SK-N-SH treated with all-trans-retinoic acid at 6 μM for 48 hours (cell line): ENCODE results near the gene GRIA3.

ENCODE experiments used
- ARNTL ChIP-seq: fragments of 450-650 bp; formaldehyde crosslinking; IDR thresholded peaks from 2 replicates; pipeline ENCODE4 v1.5.0; 2020; ENCODE audit warnings: low read depth, mild to moderate bottlenecking, moderate library complexity, borderline replicate concordance
- BACH2 ChIP-seq: fragments of 250-450 bp; sonication (Bioruptor Pico); IDR thresholded peaks from 2 replicates; pipeline ENCODE4 v1.9.0; 2021; ENCODE audit warnings: mild to moderate bottlenecking, borderline replicate concordance
- ISL1 ChIP-seq: fragments of 250-450 bp; sonication (Bioruptor Pico); IDR thresholded peaks from 2 replicates; pipeline ENCODE4 v2.1.2; 2022; ENCODE audit warnings: mild to moderate bottlenecking, moderate library complexity
- OSR1 ChIP-seq: fragments of 250-450 bp; sonication (Bioruptor Pico); IDR thresholded peaks from 2 replicates; pipeline ENCODE4 v1.8.0; 2022; ENCODE audit warnings: moderate library complexity, mild to moderate bottlenecking, inconsistent platforms
- RARB ChIP-seq: fragments of 250-450 bp; sonication (Bioruptor Pico); IDR thresholded peaks from 2 replicates; pipeline ENCODE4 v1.8.0; 2021; ENCODE audit warnings: mild to moderate bottlenecking, moderate library complexity
- TOX ChIP-seq: fragments of 250-450 bp; sonication (Bioruptor Pico); IDR thresholded peaks from 2 replicates; pipeline ENCODE4 v1.8.0; 2021; ENCODE audit warnings: mild to moderate bottlenecking, moderate library complexity, borderline replicate concordance
- ZFP3 ChIP-seq: fragments of 250-450 bp; sonication (Bioruptor Pico); IDR thresholded peaks from 2 replicates; pipeline ENCODE4 v1.5.0; 2020; ENCODE audit warnings: mild to moderate bottlenecking, moderate library complexity
- ZFP30 ChIP-seq: fragments of 450-650 bp; formaldehyde crosslinking; IDR thresholded peaks from 2 replicates; pipeline ENCODE4 v1.5.0; 2022; ENCODE audit warnings: mild to moderate bottlenecking, moderate library complexity
- ZNF70 ChIP-seq: fragments of 450-650 bp; formaldehyde crosslinking; IDR thresholded peaks from 2 replicates; pipeline ENCODE4 v1.5.0; 2020; ENCODE audit warnings: mild to moderate bottlenecking, moderate library complexity
- TF ChIP-seq, protein P1 (sequence below): fragments of 250-450 bp; sonication (Bioruptor Pico); IDR thresholded peaks from 2 replicates; pipeline ENCODE4 v1.8.0; 2020; ENCODE audit warnings: mild to moderate bottlenecking, moderate library complexity, borderline replicate concordance
- TF ChIP-seq, protein P2 (sequence below): fragments of 250-450 bp; sonication (Bioruptor Pico); IDR thresholded peaks from 2 replicates; pipeline ENCODE4 v1.5.1; 2020; ENCODE audit warnings: low read depth, mild to moderate bottlenecking, moderate library complexity
- TF ChIP-seq, protein P3 (sequence below): fragments of 250-450 bp; sonication (Bioruptor Pico); IDR thresholded peaks from 2 replicates; pipeline ENCODE4 v1.8.0; 2021; ENCODE audit warnings: low read depth, mild to moderate bottlenecking, moderate library complexity, borderline replicate concordance

DNA sequence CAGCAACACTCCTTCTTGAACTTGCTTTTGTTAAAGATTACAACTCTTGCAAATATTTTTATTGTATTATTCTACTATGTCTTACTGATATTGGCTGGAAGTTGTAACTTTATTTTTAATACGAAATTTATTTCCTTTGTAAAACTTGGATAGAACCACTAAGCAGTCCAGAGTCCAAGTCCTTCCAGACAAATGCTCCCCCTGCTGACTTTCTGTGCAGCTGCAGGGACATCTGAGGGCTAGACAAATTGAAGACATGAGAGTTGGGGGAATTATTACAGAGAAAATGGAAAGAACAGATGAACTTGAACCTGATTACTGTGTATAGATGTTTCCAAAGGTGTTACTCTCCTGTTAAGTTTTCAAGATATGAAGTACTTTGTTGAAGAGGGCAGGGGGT lies 238.8 kb downstream of the GRIA3 start:
- no peak for TF ChIP-seq ISL1 (CRISPR knock-in tag)
- TF ChIP-seq, protein P1, sequence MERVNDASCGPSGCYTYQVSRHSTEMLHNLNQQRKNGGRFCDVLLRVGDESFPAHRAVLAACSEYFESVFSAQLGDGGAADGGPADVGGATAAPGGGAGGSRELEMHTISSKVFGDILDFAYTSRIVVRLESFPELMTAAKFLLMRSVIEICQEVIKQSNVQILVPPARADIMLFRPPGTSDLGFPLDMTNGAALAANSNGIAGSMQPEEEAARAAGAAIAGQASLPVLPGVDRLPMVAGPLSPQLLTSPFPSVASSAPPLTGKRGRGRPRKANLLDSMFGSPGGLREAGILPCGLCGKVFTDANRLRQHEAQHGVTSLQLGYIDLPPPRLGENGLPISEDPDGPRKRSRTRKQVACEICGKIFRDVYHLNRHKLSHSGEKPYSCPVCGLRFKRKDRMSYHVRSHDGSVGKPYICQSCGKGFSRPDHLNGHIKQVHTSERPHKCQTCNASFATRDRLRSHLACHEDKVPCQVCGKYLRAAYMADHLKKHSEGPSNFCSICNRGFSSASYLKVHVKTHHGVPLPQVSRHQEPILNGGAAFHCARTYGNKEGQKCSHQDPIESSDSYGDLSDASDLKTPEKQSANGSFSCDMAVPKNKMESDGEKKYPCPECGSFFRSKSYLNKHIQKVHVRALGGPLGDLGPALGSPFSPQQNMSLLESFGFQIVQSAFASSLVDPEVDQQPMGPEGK (CRISPR knock-in tag): no peak
- no peak for TF ChIP-seq ARNTL (CRISPR knock-in tag)
- TF ChIP-seq, protein P2, sequence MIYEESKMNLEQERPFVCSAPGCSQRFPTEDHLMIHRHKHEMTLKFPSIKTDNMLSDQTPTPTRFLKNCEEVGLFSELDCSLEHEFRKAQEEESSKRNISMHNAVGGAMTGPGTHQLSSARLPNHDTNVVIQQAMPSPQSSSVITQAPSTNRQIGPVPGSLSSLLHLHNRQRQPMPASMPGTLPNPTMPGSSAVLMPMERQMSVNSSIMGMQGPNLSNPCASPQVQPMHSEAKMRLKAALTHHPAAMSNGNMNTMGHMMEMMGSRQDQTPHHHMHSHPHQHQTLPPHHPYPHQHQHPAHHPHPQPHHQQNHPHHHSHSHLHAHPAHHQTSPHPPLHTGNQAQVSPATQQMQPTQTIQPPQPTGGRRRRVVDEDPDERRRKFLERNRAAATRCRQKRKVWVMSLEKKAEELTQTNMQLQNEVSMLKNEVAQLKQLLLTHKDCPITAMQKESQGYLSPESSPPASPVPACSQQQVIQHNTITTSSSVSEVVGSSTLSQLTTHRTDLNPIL (CRISPR knock-in tag): no peak
- TF ChIP-seq, protein P3, sequence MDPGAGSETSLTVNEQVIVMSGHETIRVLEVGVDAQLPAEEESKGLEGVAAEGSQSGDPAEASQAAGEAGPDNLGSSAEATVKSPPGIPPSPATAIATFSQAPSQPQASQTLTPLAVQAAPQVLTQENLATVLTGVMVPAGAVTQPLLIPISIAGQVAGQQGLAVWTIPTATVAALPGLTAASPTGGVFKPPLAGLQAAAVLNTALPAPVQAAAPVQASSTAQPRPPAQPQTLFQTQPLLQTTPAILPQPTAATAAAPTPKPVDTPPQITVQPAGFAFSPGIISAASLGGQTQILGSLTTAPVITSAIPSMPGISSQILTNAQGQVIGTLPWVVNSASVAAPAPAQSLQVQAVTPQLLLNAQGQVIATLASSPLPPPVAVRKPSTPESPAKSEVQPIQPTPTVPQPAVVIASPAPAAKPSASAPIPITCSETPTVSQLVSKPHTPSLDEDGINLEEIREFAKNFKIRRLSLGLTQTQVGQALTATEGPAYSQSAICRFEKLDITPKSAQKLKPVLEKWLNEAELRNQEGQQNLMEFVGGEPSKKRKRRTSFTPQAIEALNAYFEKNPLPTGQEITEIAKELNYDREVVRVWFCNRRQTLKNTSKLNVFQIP (CRISPR knock-in tag): no peak
- TF ChIP-seq ZNF70 (CRISPR knock-in tag): no peak
- no peak for TF ChIP-seq TOX (CRISPR knock-in tag)
- no peak for TF ChIP-seq ZFP30 (CRISPR knock-in tag)
- no peak for TF ChIP-seq BACH2 (CRISPR knock-in tag)
- TF ChIP-seq ZFP3 (CRISPR knock-in tag): no peak
- TF ChIP-seq OSR1 (CRISPR knock-in tag): no peak
- TF ChIP-seq RARB (CRISPR knock-in tag): no peak
